Astrocyte (in vitro differentiated cells and primary cell): Measurements from ENCODE around the gene CNTN5. TPM values are rescaled to one million over a fixed set of nuclear protein-coding genes. Genes with fewer than 3 reads are reported as not detected.

ENCODE experiments used
- DNase-seq: peaks from one replicate; pipeline ENCODE4 v3.0.0-alpha.2; 2010; ENCODE audit warnings: low read depth
- FAIRE-seq: peaks from 2 replicates; lab custom pipeline; 2011; peaks lifted over from hg19 to GRCh38; lab: Jason Lieb, UNC
- H2AFZ ChIP-seq: 2 replicates; pipeline ENCODE4 v1.6.0; 2012; ENCODE audit warnings: low read depth, low read length, inconsistent platforms
- H3K27ac ChIP-seq: 2 replicates; pipeline ENCODE4 v1.5.1; 2011; ENCODE audit warnings: low read depth, low read length, inconsistent platforms
- H3K27me3 ChIP-seq: 2 replicates; pipeline ENCODE4 v1.6.0; 2011; ENCODE audit warnings: low read length, inconsistent platforms; ENCODE audit not compliant: insufficient read depth
- H3K36me3 ChIP-seq: 2 replicates; pipeline ENCODE4 v1.5.1; 2011; ENCODE audit warnings: low read length, inconsistent platforms; ENCODE audit not compliant: insufficient read depth
- H3K4me1 ChIP-seq: 2 replicates; pipeline ENCODE4 v1.5.1; 2011; ENCODE audit warnings: low read length, inconsistent platforms; ENCODE audit not compliant: insufficient read depth
- H3K4me2 ChIP-seq: 2 replicates; pipeline ENCODE4 v1.6.0; 2012; ENCODE audit warnings: low read length, inconsistent platforms
- H3K4me3 ChIP-seq: 2 replicates; pipeline ENCODE4 v1.5.1; 2011; ENCODE audit warnings: low read depth, mild to moderate bottlenecking, low read length, inconsistent platforms; ENCODE audit not compliant: insufficient read depth
- H3K79me2 ChIP-seq: 2 replicates; pipeline ENCODE4 v1.6.0; 2012; ENCODE audit warnings: mild to moderate bottlenecking, low read length, inconsistent platforms; ENCODE audit not compliant: insufficient read depth
- H3K9ac ChIP-seq: 2 replicates; pipeline ENCODE4 v1.6.0; 2012; ENCODE audit warnings: mild to moderate bottlenecking, low read length, inconsistent platforms
- H3K9me3 ChIP-seq: 2 replicates; pipeline ENCODE4 v1.5.1; 2012; ENCODE audit warnings: low read depth, mild to moderate bottlenecking, low read length, inconsistent platforms; ENCODE audit not compliant: insufficient read depth
- H4K20me1 ChIP-seq: 2 replicates; pipeline ENCODE4 v1.6.0; 2012; ENCODE audit warnings: low read length, inconsistent platforms; ENCODE audit not compliant: insufficient read depth
- H3K27ac Mint-ChIP-seq: one replicate; pipeline ENCODE4 v1.8.0; 2021; ENCODE audit warnings: mild to moderate bottlenecking, mixed read lengths; ENCODE audit not compliant: unreplicated experiment
- H3K27me3 Mint-ChIP-seq: one replicate; pipeline ENCODE4 v1.8.0; 2021; ENCODE audit warnings: low read depth, mixed read lengths; ENCODE audit not compliant: unreplicated experiment
- H3K36me3 Mint-ChIP-seq: one replicate; pipeline ENCODE4 v1.8.0; 2021; ENCODE audit warnings: low read depth, mixed read lengths; ENCODE audit not compliant: unreplicated experiment
- H3K4me1 Mint-ChIP-seq: one replicate; pipeline ENCODE4 v1.8.0; 2021; ENCODE audit warnings: low read depth, mixed read lengths; ENCODE audit not compliant: unreplicated experiment
- H3K4me3 Mint-ChIP-seq: one replicate; pipeline ENCODE4 v1.8.0; 2021; ENCODE audit warnings: mild to moderate bottlenecking, moderate library complexity, mixed read lengths; ENCODE audit not compliant: unreplicated experiment
- H3K9me3 Mint-ChIP-seq: one replicate; pipeline ENCODE4 v1.8.0; 2021; ENCODE audit warnings: mild to moderate bottlenecking, mixed read lengths; ENCODE audit not compliant: unreplicated experiment
- CTCF ChIP-seq: IDR thresholded peaks from 2 replicates; pipeline ENCODE4 v1.5.1; 2011; ENCODE audit warnings: low read depth, mild to moderate bottlenecking, inconsistent platforms, low read length, moderate library complexity; ENCODE audit not compliant: insufficient read depth
- EZH2 ChIP-seq: IDR thresholded peaks from 2 replicates; pipeline ENCODE4 v1.6.1; 2012; ENCODE audit warnings: mild to moderate bottlenecking, low read length, inconsistent platforms; ENCODE audit not compliant: insufficient read depth
- total RNA-seq: library from RNA; stranded (reverse); gene quantifications from 2 replicates; pipeline ENCODE4 v1.2.1, GENCODE V29; 2021

CNTN5 gene
- total RNA-seq, 1 donor from 2014 or later: 1.1 TPM

GRCh38 chr11:99911116-99911515 lies 890.4 kb downstream of the CNTN5 start:
- H3K4me3 ChIP-seq: no peak overlapping the region
- DNase-seq (no peak), FAIRE-seq (no peak)
- no peaks in the 10 kb centered on the region for H3K36me3 ChIP-seq
- H3K9ac ChIP-seq: no peak overlapping the region
- no peaks in the 10 kb centered on the region for H3K36me3 Mint-ChIP-seq
- no peaks in the 10 kb centered on the region for H3K27me3 Mint-ChIP-seq
- H3K27ac ChIP-seq: no peak overlapping the region
- no peaks in the 10 kb centered on the region for H3K79me2 ChIP-seq
- no peaks in the 10 kb centered on the region for H3K9me3 ChIP-seq
- H3K4me2 ChIP-seq: no peak overlapping the region
- no peaks in the 10 kb centered on the region for H4K20me1 ChIP-seq
- H3K27ac Mint-ChIP-seq: no peak overlapping the region
- no peaks in the 10 kb centered on the region for H3K4me1 Mint-ChIP-seq
- H3K4me3 Mint-ChIP-seq: no peak overlapping the region
- TF ChIP-seq EZH2 (no peak), CTCF (no peak)
- H3K9me3 Mint-ChIP-seq: no peaks in the 10 kb centered on the region
- H3K4me1 ChIP-seq: no peaks in the 10 kb centered on the region
- no peak overlapping the region for H2AFZ ChIP-seq
- H3K27me3 ChIP-seq: no peaks in the 10 kb centered on the region

- Histone ChIP-seq H3K4me3 (no peak overlapping the region), H3K4me1 (no peaks in the 10 kb centered on the region), H3K79me2 (no peaks in the 10 kb centered on the region), H3K9me3 (no peaks in the 10 kb centered on the region), H3K27me3 (no peaks in the 10 kb centered on the region), H3K9ac (no peak overlapping the region), H3K4me2 (no peak overlapping the region), H3K36me3 (no peaks in the 10 kb centered on the region), H2AFZ (no peak overlapping the region), H3K27ac (no peak overlapping the region), H4K20me1 (no peaks in the 10 kb centered on the region)
- Mint-ChIP-seq H3K4me3 (no peak overlapping the region), H3K4me1 (no peaks in the 10 kb centered on the region), H3K27me3 (no peaks in the 10 kb centered on the region), H3K9me3 (peaks cover 4% of the 10 kb centered on the region), H3K36me3 (no peaks in the 10 kb centered on the region), H3K27ac (no peak overlapping the region)
- FAIRE-seq: no peak
- TF ChIP-seq EZH2: no peak
- TF ChIP-seq CTCF: no peak
- no peak for DNase-seq
These were observed 895.3 kb downstream of the CNTN5 start for GRCh38 chr11:99916078-99916477.

GRCh38 chr11:99918761-99919160 lies 898.0 kb downstream of the CNTN5 start:
- Mint-ChIP-seq H3K4me3 (no peak overlapping the region), H3K27me3 (no peaks in the 10 kb centered on the region), H3K36me3 (no peaks in the 10 kb centered on the region), H3K27ac (no peak overlapping the region), H3K4me1 (no peaks in the 10 kb centered on the region), H3K9me3 (peaks cover 7% of the 10 kb centered on the region)
- no peaks in the 10 kb centered on the region for H3K9me3 ChIP-seq
- TF ChIP-seq CTCF (no peak), EZH2 (no peak)
- no peak overlapping the region for H3K4me2 ChIP-seq
- no peak overlapping the region for H2AFZ ChIP-seq
- H3K27me3 ChIP-seq: no peaks in the 10 kb centered on the region
- no peak for FAIRE-seq
- H4K20me1 ChIP-seq: no peaks in the 10 kb centered on the region
- no peak overlapping the region for H3K27ac ChIP-seq
- no peak overlapping the region for H3K4me3 ChIP-seq
- H3K9ac ChIP-seq: no peak overlapping the region
- H3K79me2 ChIP-seq: no peaks in the 10 kb centered on the region
- no peak for DNase-seq
- no peaks in the 10 kb centered on the region for H3K4me1 ChIP-seq
- H3K36me3 ChIP-seq: no peaks in the 10 kb centered on the region
